Esophagus squamous epithelium (tissue), 5 donors: ENCODE results near the gene THSD7A. TPM values are rescaled to one million over a fixed set of nuclear protein-coding genes. Genes with fewer than 3 reads are reported as not detected.

ENCODE experiments used
- DNase-seq: peaks from one replicate; lab custom pipeline; 2025; lab: John Stamatoyannopoulos, UW
- H3K27ac ChIP-seq, 4 donors: fragments of 200-600 bp; sonication (generic); one replicate each; pipeline ENCODE4 v1.5.1; 2016 to 2019; ENCODE audit warnings: mild to moderate bottlenecking in 1 of 4
- H3K27me3 ChIP-seq, 4 donors: fragments of 200-600 bp; sonication (generic); 1 replicate in 3 of 4; 2 replicates in 1 of 4; pipeline versions ENCODE4 v1.5.1 to v1.6.0; 2017 to 2021; ENCODE audit warnings: antibody characterized with exemption in 1 of 4
- H3K36me3 ChIP-seq, 3 donors: fragments of 200-600 bp; sonication (generic); one replicate each; pipeline ENCODE4 v1.5.1; 2016 to 2019
- H3K4me1 ChIP-seq, 3 donors: fragments of 200-600 bp; sonication (generic); one replicate each; pipeline ENCODE4 v1.5.1; 2017 to 2019
- H3K4me3 ChIP-seq, 4 donors: fragments of 200-600 bp; sonication (generic); 1 replicate in 3 of 4; 2 replicates in 1 of 4; pipeline ENCODE4 v1.5.1; 2016 to 2019; ENCODE audit warnings: mild to moderate bottlenecking in 2 of 4, moderate library complexity in 1 of 4
- H3K9me3 ChIP-seq, 3 donors: fragments of 200-600 bp; sonication (generic); one replicate each; pipeline ENCODE4 v1.5.1; 2016 to 2019
- POLR2A ChIP-seq, 4 donors: fragments of 450-650 bp; IDR thresholded peaks; one replicate each; pipeline ENCODE4 v1.6.1; 2017; ENCODE audit warnings: antibody characterized with exemption in 4 of 4, mild to moderate bottlenecking in 4 of 4, moderate library complexity in 3 of 4
- WGBS, 2 donors: methylation state at CpG; one replicate each; pipeline ENCODE4 v1.1.5; 2018; 5-methylcytosine and 5-hydroxymethylcytosine counted together
- intact Hi-C: fragments of 100-400 bp; cut with DNase I; formaldehyde crosslinking; loops from one replicate; pipeline ENCODE4 v1.15.0; 2022
- total RNA-seq, 4 donors: library from RNA; depleted of rRNA; stranded (reverse); fragments of >200 nt; gene quantifications; one replicate each; pipeline ENCODE4 v1.1.0, GENCODE V29; 2016
- TF ChIP-seq, protein P1 (sequence below), 6 experiments: fragments of 450-650 bp in 4 of 6; fragments of 200-600 bp in 2 of 6; sonication (generic) in 2 of 6; IDR thresholded peaks; one replicate each; pipeline ENCODE4 v1.5.1; 2016 to 2019; ENCODE audit warnings: antibody characterized with exemption in 6 of 6, mild to moderate bottlenecking in 4 of 6, moderate library complexity in 4 of 6
- donor health status: DM: yes; HTN: yes; CAD: no.

Gene THSD7A
- total RNA-seq, 4 donors from 2014 or later: 0.57 to 2.5 (median 1.4) TPM; not detected in 1

DNA sequence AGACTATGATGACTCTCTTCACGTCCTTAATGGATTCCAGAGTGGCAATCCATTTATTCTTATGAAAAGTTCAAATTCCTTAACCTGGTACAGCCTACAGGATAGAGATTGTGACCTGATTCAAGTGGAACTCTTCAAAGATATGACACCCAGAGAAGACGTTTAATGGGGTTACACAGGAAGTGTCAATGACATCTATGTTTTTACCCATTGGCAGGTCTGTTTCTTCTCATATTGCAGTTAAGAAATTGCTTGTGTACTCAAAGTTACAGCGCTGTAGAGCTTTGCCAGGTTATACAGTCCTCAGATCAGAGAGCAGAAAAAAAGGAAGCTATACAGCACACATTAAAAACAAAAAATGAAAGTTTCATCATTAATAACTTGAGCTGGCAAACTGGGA lies 367.4 kb downstream of the THSD7A start:
- 43 to 54% methylated on average over 3 of the region's 3 CpGs for WGBS, 2 donors

DNA sequence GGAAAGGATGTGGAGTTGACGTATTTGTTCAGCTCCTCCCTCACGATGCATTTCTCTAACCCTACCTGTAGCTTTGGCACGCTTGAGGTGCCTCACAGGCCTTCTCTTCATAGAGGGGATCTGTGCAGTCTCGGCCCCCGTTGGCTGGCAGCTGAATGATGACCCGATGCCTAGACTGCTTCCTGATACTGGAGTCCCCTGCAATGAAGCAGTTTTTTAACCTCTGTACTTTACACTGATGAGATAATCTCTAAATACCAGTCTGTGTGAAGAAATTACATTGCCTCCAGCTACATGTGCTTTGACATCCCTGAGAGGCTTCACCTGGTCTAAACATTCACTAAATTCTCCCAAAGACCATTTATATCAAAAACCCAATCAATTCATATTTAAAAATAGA lies 370.1 kb downstream of the THSD7A start:
- intact Hi-C loops: no loop called here
- no peak overlapping the region for H3K4me3 ChIP-seq
- no peaks in the 10 kb centered on the region for H3K4me1 ChIP-seq
- H3K9me3 ChIP-seq: no peaks in the 10 kb centered on the region
- no peaks in the 10 kb centered on the region for H3K27me3 ChIP-seq
- DNase-seq: no peak
- TF ChIP-seq, protein P1, sequence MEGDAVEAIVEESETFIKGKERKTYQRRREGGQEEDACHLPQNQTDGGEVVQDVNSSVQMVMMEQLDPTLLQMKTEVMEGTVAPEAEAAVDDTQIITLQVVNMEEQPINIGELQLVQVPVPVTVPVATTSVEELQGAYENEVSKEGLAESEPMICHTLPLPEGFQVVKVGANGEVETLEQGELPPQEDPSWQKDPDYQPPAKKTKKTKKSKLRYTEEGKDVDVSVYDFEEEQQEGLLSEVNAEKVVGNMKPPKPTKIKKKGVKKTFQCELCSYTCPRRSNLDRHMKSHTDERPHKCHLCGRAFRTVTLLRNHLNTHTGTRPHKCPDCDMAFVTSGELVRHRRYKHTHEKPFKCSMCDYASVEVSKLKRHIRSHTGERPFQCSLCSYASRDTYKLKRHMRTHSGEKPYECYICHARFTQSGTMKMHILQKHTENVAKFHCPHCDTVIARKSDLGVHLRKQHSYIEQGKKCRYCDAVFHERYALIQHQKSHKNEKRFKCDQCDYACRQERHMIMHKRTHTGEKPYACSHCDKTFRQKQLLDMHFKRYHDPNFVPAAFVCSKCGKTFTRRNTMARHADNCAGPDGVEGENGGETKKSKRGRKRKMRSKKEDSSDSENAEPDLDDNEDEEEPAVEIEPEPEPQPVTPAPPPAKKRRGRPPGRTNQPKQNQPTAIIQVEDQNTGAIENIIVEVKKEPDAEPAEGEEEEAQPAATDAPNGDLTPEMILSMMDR (IDR thresholded peaks at IDR 0.05): no peak
- TF ChIP-seq POLR2A (IDR thresholded peaks at IDR 0.05): no peak
- H3K27ac ChIP-seq: no peak overlapping the region
- no peaks in the 10 kb centered on the region for H3K36me3 ChIP-seq
- 81 to 85% methylated on average over 6 of the region's 6 CpGs for WGBS, 2 donors

More for the DNA sequence above, 367.4 kb downstream of the THSD7A start:
- no peaks in the 10 kb centered on the region for H3K27me3 ChIP-seq
- DNase-seq: no peak
- TF ChIP-seq, protein P1 (IDR thresholded peaks at IDR 0.05): no peak
- no peak for TF ChIP-seq POLR2A (IDR thresholded peaks at IDR 0.05)
- no peaks in the 10 kb centered on the region for H3K9me3 ChIP-seq
- H3K36me3 ChIP-seq: no peaks in the 10 kb centered on the region
- no peaks in the 10 kb centered on the region for H3K4me1 ChIP-seq
- intact Hi-C loops: no loop called here
- no peak overlapping the region for H3K4me3 ChIP-seq
- H3K27ac ChIP-seq: no peak overlapping the region

DNA sequence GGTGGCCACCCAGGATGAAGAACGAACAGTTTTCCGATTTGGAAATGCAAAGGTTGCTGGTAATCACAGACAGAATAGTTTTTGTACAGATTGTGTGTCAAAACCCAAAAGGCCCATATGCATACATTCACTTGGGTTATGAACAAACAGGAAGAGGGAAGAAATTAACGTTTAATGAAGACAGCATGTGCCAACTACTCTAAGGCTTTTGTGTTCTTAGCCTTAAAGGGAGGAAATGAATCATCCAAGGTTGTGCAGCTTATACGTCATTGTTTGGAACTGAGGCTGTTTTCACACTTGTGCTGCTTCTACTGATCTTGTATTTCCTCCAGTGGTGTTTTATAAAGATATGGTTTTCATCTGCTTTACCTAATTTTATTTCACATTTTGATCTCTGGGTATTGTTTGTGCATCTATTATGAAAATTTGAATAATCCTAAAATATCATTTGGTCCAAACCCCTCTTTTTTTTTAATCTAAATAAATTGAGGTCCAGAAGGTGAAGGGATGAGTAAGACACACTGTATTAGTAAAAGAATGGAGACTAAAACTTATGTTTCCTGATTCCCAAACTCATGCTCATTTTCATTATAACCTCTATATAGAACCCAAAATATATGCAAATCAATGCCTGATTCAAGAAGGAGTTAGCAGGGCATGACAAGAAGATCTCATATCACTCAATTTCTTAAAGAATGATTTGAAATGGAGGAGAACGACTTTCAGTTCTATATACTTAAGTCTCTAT lies 373.1 kb downstream of the THSD7A start:
- peak overlapping the region in 3 of 4 donors; percentile 10 to 32 (median 16) for H3K27ac ChIP-seq
- no peaks in the 10 kb centered on the region for H3K27me3 ChIP-seq
- no peak for DNase-seq
- no peak for TF ChIP-seq POLR2A (IDR thresholded peaks at IDR 0.05)
- TF ChIP-seq, protein P1 (IDR thresholded peaks at IDR 0.05): no peak
- H3K4me1 ChIP-seq: no peaks in the 10 kb centered on the region
- no peaks in the 10 kb centered on the region for H3K36me3 ChIP-seq
- no peaks in the 10 kb centered on the region for H3K9me3 ChIP-seq
- intact Hi-C loops: no loop called here
- H3K4me3 ChIP-seq: no peak overlapping the region
- 43 to 46% methylated on average over 5 of the region's 5 CpGs for WGBS, 2 donors

DNA sequence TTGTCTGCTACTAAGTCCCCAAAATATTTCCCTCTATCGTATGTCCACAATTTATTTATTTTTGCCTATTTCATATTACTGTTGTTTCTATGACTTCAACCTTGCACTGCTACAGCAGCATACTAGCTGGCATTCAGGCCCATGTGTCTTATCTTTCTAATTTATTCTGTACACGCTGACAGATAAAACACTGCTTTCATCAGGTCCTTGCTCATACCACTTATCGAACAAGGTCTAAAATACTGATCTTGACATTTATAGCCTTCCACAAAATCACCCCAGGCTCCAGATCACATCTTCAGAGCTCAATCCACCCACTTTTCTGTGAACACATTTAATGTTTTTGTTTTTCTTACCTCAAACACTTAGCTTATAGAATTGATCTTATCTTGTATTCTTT lies 374.6 kb downstream of the THSD7A start:
- WGBS, 2 donors: 80 to 81% methylated on average over 3 of the region's 3 CpGs
- intact Hi-C loops: no loop called here
- no peak overlapping the region for H3K27ac ChIP-seq
- no peak for DNase-seq
- H3K36me3 ChIP-seq: no peaks in the 10 kb centered on the region
- no peak overlapping the region for H3K4me3 ChIP-seq
- no peaks in the 10 kb centered on the region for H3K9me3 ChIP-seq
- TF ChIP-seq, protein P1 (IDR thresholded peaks at IDR 0.05): no peak
- no peak for TF ChIP-seq POLR2A (IDR thresholded peaks at IDR 0.05)
- H3K4me1 ChIP-seq: no peaks in the 10 kb centered on the region
- no peaks in the 10 kb centered on the region for H3K27me3 ChIP-seq

DNA sequence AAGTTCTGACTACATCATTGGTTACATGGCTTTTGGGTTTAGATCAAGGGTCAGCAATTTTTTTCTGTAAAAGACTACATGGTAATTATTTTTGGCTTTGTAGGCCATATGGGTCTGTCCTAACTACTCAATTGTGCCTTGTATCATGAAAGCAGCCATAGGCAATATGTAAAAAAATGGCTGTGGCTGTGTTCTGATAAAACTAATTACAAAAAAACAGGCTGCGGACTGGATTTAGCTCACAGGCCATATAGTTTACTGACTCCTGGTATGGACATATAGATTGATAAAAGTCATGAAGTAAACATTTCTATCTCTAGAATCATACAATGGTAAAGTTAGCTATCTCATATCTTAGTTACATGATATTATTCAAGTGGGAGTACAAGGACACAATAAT lies 375.4 kb downstream of the THSD7A start:
- no peak overlapping the region for H3K27ac ChIP-seq
- no peaks in the 10 kb centered on the region for H3K9me3 ChIP-seq
- H3K4me1 ChIP-seq: no peaks in the 10 kb centered on the region
- DNase-seq: no peak
- 92 to 100% methylated on average over 1 of the region's 1 CpG for WGBS, 2 donors
- no peak overlapping the region for H3K4me3 ChIP-seq
- no peaks in the 10 kb centered on the region for H3K36me3 ChIP-seq
- TF ChIP-seq POLR2A (IDR thresholded peaks at IDR 0.05): no peak
- TF ChIP-seq, protein P1 (IDR thresholded peaks at IDR 0.05): no peak
- H3K27me3 ChIP-seq: no peaks in the 10 kb centered on the region
- intact Hi-C loops: no loop called here
